OCI-LY7 (cell line): ENCODE measurements around the gene GRID1. TPM values are rescaled to one million over a fixed set of nuclear protein-coding genes. Genes with fewer than 3 reads are reported as not detected.
"Not testable (repeated sequence)": the region's sequence is repeated elsewhere in the genome, so short reads cannot be mapped to it uniquely, and the experiment has no call there.

Experiments used
- BruUV-seq: library from RNA; stranded (reverse); fragments of 400-500 nt; replicated peaks from 2 replicates; lab custom pipeline; 2021; lab: Mats Ljungman, UMichigan
- CTCF ChIA-PET: fragments of 300-600 bp; sonication (Branson Sonifier 250); formaldehyde crosslinking; loops from one replicate; lab custom pipeline; 2022; ENCODE audit warnings: antibody characterized with exemption; ENCODE audit not compliant: unreplicated experiment; lab: Charles Lee
- POLR2A ChIA-PET: fragments of 300-600 bp; sonication (Branson Sonifier 250); formaldehyde crosslinking; loops from one replicate; lab custom pipeline; 2022; ENCODE audit warnings: antibody characterized with exemption; lab: Charles Lee
- DNase-seq: peaks from one replicate; pipeline ENCODE4 v3.0.0-alpha.2; 2015; ENCODE audit warnings: low spot score
- H2AFZ ChIP-seq: fragments of 200-600 bp; sonication (generic), shearing (Covaris generic); 2 replicates; pipeline ENCODE4 v1.6.1; 2014; ENCODE audit warnings: mild to moderate bottlenecking, antibody characterized with exemption, low read length, moderate library complexity
- H3K27ac ChIP-seq: fragments of 200-600 bp; sonication (generic); 2 replicates; pipeline ENCODE4 v1.5.1; 2014; ENCODE audit warnings: mixed run types, low read depth, mild to moderate bottlenecking, moderate library complexity, low read length, inconsistent platforms; ENCODE audit not compliant: poor library complexity, severe bottlenecking
- H3K36me3 ChIP-seq: fragments of 200-600 bp; sonication (generic); 2 replicates; pipeline ENCODE4 v1.6.1; 2014; ENCODE audit warnings: mild to moderate bottlenecking, antibody characterized with exemption, low read length, moderate library complexity, mixed read lengths; ENCODE audit not compliant: insufficient read depth
- H3K4me1 ChIP-seq: fragments of 200-600 bp; sonication (generic); 2 replicates; pipeline ENCODE4 v1.5.1; 2014; ENCODE audit warnings: mild to moderate bottlenecking, low read length; ENCODE audit not compliant: insufficient read depth, poor library complexity, severe bottlenecking
- H3K4me2 ChIP-seq: fragments of 200-600 bp; sonication (generic); 2 replicates; pipeline ENCODE4 v1.6.1; 2014; ENCODE audit warnings: mild to moderate bottlenecking, low read length
- H3K4me3 ChIP-seq: fragments of 200-600 bp; sonication (generic); 2 replicates; pipeline ENCODE4 v1.5.1; 2014; ENCODE audit warnings: mild to moderate bottlenecking, low read depth, low read length; ENCODE audit not compliant: poor library complexity, severe bottlenecking
- H3K79me2 ChIP-seq: fragments of 200-600 bp; sonication (generic); 2 replicates; pipeline ENCODE4 v1.6.1; 2016; ENCODE audit warnings: low read depth, mild to moderate bottlenecking, low read length, moderate library complexity, mixed read lengths; ENCODE audit not compliant: insufficient read depth
- H3K9me2 ChIP-seq: fragments of 200-600 bp; sonication (generic); 2 replicates; pipeline ENCODE4 v1.6.1; 2016; ENCODE audit warnings: mild to moderate bottlenecking, low read length, mixed read lengths; ENCODE audit not compliant: insufficient read depth
- H3K9me3 ChIP-seq: fragments of 200-600 bp; sonication (generic); 2 replicates; pipeline ENCODE4 v1.6.1; 2014; ENCODE audit warnings: mild to moderate bottlenecking, mixed run types, low read length, mixed read lengths
- H4K20me1 ChIP-seq: fragments of 200-600 bp; sonication (generic); 2 replicates; pipeline ENCODE4 v1.6.1; 2014; ENCODE audit warnings: mild to moderate bottlenecking, antibody characterized with exemption, low read length, moderate library complexity, mixed read lengths; ENCODE audit not compliant: insufficient read depth
- CTCF ChIP-seq: fragments of 200-600 bp; sonication (generic); conservative IDR thresholded peaks from 2 replicates; pipeline ENCODE4 v1.5.1; 2014; ENCODE audit warnings: mild to moderate bottlenecking, antibody characterized with exemption, low read length, moderate library complexity, mixed read lengths
- EZH2phosphoT487 ChIP-seq: fragments of 200-600 bp; sonication (generic); IDR thresholded peaks from 2 replicates; pipeline ENCODE4 v1.6.1; 2018; ENCODE audit warnings: low read depth, borderline replicate concordance, mild to moderate bottlenecking, mixed run types, antibody characterized with exemption, low read length, moderate library complexity, mixed read lengths
- intact Hi-C: fragments of 100-400 bp; cut with micrococcal nuclease; formaldehyde crosslinking; loops from one replicate; pipeline ENCODE4 v1.10.0; 2022; ENCODE audit not compliant: unreplicated experiment
- total RNA-seq, 2 experiments: library from RNA; depleted of rRNA in 1 of 2; stranded (reverse); fragments of >200 nt in 1 of 2; shearing (Covaris generic) in 1 of 2; gene quantifications; 2 replicates each; pipeline ENCODE4 v1.2.3, GENCODE V29; 2014 to 2022

Gene GRID1
- total RNA-seq, 2 experiments from 2014 or later: 1.6 to 3.7 TPM

GRCh38 chr10:86098187-86098881, 268.3 kb downstream of the GRID1 start:
- no peak for DNase-seq
- H3K36me3 ChIP-seq: no peaks in the 10 kb centered on the region
- intact Hi-C loops: no loop called here
- H3K4me3 ChIP-seq: no peak overlapping the region
- H3K9me3 ChIP-seq: no peaks in the 10 kb centered on the region
- H2AFZ ChIP-seq: no peak overlapping the region
- no TSS peak for BruUV-seq
- H3K4me2 ChIP-seq: no peak overlapping the region
- no peaks in the 10 kb centered on the region for H3K9me2 ChIP-seq
- no peaks in the 10 kb centered on the region for H4K20me1 ChIP-seq
- TF ChIP-seq CTCF (no peak), EZH2phosphoT487 (no peak)
- ChIA-PET POLR2A (no interaction called here), CTCF (no interaction called here)
- H3K27ac ChIP-seq: no peak overlapping the region
- H3K4me1 ChIP-seq: no peaks in the 10 kb centered on the region
- H3K79me2 ChIP-seq: no peaks in the 10 kb centered on the region

GRCh38 chr10:86095061-86095460, 271.5 kb downstream of the GRID1 start:
- H3K79me2 ChIP-seq, H3K4me2 ChIP-seq, DNase-seq, H3K36me3 ChIP-seq, POLR2A ChIA-PET, BruUV-seq, H3K9me2 ChIP-seq, intact Hi-C loops, H3K27ac ChIP-seq, CTCF ChIA-PET, H2AFZ ChIP-seq, H3K4me1 ChIP-seq, H3K9me3 ChIP-seq, H4K20me1 ChIP-seq, H3K4me3 ChIP-seq: not testable (repeated sequence)

GRCh38 chr10:86092311-86092710, 274.3 kb downstream of the GRID1 start:
- ChIA-PET CTCF (interaction anchor here (0.6 kb wide), 1 partner anchor 64 kb away, joined by 3 read pairs; no protein-coding TSS in a partner anchor), POLR2A (interaction anchor here (1.0 kb wide), 1 partner anchor 21 kb away, joined by 5 read pairs; no protein-coding TSS in a partner anchor)
- H3K79me2 ChIP-seq, H4K20me1 ChIP-seq, H3K9me2 ChIP-seq, H3K4me1 ChIP-seq, H3K4me3 ChIP-seq, H2AFZ ChIP-seq, intact Hi-C loops, H3K4me2 ChIP-seq, DNase-seq, H3K9me3 ChIP-seq, BruUV-seq, H3K27ac ChIP-seq, H3K36me3 ChIP-seq: not testable (repeated sequence)
